Measurements from ENCODE around the gene ALK. TPM values are rescaled to one million over a fixed set of nuclear protein-coding genes. Genes with fewer than 3 reads are reported as not detected.
"Not testable (repeated sequence)": the region's sequence is repeated elsewhere in the genome, so short reads cannot be mapped to it uniquely, and the experiment has no call there.

The ALK gene
- total RNA-seq, 2 experiments from 2014 or later: not detected

DNA sequence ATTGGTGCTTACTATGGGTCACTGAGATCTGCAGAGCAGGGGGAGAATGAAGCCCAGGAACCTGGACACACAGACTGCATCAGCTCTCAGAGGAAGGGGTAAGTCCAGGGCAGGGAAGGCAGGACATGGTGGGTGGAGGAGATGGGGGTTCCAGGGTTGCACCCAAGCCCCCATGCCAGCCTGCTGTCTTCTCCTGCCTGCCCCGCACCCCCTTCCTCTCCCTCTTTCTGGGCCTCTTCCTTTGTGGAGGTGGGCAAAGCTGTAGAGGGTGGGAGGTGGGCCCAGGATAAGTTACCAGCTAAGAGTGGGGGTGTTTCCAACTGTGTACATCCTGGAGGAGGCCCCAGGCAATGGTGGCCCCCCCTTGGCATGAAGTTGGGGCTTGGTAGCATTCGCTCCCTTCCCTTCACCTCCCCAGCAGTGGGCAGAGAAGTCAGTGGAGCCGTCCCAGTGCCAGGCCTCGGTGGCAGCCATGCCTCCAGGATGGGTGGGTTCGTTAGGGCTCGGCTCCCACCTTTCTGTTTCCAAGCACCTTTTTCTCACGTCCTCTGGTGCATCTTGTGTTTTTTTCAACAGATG, 674.0 kb downstream of the ALK start:
- no peaks in the 10 kb centered on the region for H3K4me1 Mint-ChIP-seq
- H3K9me3 Mint-ChIP-seq (ENCODE audit: low read depth): no peaks in the 10 kb centered on the region
- CTCF ChIA-PET: no interaction called here
- H3K27ac Mint-ChIP-seq: no peak overlapping the region
- H3K36me3 Mint-ChIP-seq: no peaks in the 10 kb centered on the region
- H3K27me3 Mint-ChIP-seq: no peaks in the 10 kb centered on the region
- DNase-seq: no peak
- no peak for ATAC-seq
- H3K4me3 Mint-ChIP-seq: no peak overlapping the region

DNA sequence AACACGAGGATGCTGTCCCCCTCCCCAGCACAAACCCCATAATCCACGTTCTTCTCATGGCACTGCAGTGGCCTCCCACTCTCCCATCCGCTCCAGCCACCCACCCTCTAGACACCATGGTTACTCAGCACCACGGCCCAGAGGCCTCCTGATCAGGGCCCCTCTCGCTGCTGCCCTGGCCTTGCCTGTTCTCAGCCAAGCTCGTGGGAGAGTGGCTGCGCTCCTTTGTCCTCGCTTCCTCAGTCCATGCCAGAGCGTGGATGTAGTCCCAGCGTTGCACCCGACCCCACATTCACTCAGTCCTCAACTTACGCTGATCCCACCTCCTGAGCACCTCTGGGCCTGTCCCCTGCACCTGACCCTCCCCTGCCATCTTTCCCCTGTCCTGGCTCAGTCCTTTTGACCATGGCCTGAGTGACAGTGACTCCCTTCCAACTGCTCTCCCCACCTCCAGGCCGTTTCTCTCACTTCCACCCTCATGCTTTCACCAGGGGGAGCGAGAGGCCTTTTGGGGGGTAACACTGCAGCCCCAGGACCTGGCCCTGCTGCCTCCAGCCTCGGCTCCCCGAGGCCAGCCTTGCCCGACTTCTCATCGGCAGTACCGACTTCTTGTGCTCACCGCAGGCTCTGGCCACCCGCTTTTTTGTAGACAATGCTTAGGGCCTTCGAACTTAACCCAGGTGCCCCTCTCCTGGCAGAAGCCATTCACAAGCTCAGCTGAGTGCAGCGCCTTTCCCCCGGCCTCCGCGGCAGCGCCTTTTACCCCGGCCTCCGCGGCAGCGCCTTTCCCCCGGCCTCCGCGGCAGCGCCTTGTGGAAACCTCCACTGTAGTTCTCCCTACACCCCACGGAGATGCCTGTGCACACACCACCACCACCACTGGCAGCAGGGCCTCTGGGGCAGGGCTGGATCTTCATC, 674.7 kb downstream of the ALK start:
- no peaks in the 10 kb centered on the region for H3K36me3 Mint-ChIP-seq
- ATAC-seq (peak; percentile 30), DNase-seq (no peak)
- CTCF ChIA-PET: no interaction called here
- no peaks in the 10 kb centered on the region for H3K4me1 Mint-ChIP-seq
- no peaks in the 10 kb centered on the region for H3K27me3 Mint-ChIP-seq
- no peaks in the 10 kb centered on the region for H3K9me3 Mint-ChIP-seq (ENCODE audit: low read depth)
- no peak overlapping the region for H3K4me3 Mint-ChIP-seq
- no peak overlapping the region for H3K27ac Mint-ChIP-seq

DNA sequence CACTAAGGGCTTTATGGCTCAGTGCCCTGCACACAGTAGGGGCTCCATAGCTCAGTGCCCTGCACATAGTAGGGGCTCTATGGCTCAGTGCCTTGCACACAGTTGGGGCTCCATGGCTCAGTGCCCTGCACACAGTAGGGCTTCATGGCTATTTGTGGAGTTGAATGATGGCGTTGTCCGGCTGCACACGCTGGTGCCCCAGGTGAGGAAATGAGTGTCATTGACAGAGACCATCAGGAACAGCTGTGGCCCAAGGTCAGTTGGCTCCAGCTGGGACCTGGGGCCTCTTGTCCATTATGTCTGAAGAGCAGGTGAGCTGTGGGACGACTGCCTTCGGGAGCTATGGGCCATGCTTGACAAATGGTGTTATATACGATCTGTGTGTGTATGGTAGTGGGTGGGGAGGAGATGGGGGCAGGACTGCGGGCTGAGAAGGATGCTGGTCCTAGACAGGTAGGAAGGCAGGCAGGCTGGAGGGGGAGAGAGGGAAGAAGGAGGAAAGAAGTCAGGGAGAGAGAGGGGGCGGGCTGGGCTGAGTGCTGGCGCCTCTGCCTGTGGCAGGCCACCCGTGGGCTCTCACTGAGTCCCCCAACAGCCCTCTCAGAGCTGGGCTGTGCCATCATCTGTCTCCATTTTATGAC, 675.5 kb downstream of the ALK start:
- no peak overlapping the region for H3K27ac Mint-ChIP-seq
- H3K27me3 Mint-ChIP-seq: no peaks in the 10 kb centered on the region
- no peaks in the 10 kb centered on the region for H3K36me3 Mint-ChIP-seq
- ATAC-seq (peak; percentile 27), DNase-seq (no peak)
- CTCF ChIA-PET: no interaction called here
- H3K4me1 Mint-ChIP-seq: no peaks in the 10 kb centered on the region
- H3K4me3 Mint-ChIP-seq: no peak overlapping the region
- no peaks in the 10 kb centered on the region for H3K9me3 Mint-ChIP-seq (ENCODE audit: low read depth)

DNA sequence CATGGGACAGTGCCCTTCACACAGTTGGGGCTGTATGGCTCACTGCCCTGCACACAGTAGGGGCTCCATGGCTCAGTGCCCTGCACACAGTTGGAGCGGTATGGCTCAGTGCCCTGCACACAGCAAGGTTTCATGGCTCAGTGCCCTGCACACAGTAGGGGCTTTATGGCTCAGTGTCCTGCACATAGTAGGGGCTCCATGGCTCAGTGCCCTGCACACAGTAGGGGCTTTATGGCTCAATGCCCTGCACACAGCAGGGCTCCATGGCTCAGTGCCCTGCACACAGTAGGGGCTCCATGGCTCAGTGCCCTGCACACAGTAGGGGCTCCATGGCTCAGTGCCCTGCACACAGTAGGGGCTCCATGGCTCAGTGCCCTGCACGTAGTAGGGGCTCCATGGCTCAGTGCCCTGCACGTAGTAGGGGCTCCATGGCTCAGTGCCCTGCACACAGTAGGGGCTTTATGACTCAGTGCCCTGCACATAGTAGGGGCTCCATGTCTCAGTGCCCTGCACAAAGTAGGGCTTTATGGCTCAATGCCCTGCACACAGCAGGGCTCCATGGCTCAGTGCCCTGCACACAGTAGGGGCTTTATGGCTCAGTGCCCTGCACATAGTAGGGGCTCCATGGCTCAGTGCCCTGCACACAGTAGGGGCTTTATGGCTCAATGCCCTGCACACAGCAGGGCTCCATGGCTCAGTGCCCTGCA, 676.2 kb downstream of the ALK start:
- ATAC-seq; H3K4me3 Mint-ChIP-seq; DNase-seq; H3K27me3 Mint-ChIP-seq; H3K36me3 Mint-ChIP-seq; H3K9me3 Mint-ChIP-seq (ENCODE audit: low read depth); CTCF ChIA-PET; H3K4me1 Mint-ChIP-seq; H3K27ac Mint-ChIP-seq: not testable (repeated sequence)

DNA sequence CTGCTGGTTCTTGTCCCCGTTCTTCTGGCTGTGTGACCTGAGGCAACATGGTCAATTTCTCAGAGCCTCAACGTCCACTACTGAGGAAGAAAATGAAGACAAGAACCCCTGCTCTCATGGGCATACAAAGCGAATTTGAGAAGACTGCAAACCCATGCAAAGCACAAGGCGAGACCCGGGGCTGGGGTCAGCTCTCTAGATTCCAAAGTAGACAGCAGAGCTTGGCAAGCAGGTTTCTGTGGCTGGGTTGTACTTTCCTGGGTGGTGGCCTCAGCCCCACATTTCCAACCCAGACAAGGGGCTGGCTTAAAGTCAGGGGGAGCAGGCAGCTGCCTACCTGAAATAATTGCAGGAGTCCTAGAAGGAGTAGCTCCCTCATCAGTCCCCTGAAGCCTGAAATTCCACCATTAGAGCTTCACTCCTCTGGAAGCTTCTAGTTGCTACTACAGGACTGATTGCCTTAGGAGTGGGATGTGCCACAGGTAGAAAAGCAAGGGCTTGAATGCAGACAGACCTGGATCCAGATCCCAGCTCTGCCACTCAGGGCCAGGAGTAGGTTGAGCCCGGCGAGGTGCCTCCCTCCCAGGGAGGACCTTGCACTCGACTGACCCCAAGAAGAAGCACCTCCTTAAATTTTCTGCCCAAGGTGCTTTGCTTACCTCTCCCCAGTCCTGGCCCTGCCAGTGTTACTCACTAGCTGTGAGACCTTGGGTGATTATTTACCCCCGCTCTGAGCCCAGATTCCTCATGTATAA, 678.6 kb downstream of the ALK start:
- Mint-ChIP-seq H3K36me3 (no peaks in the 10 kb centered on the region), H3K9me3 (ENCODE audit: low read depth) (no peaks in the 10 kb centered on the region), H3K27me3 (peaks cover under 1% of the 10 kb centered on the region), H3K27ac (no peak overlapping the region), H3K4me3 (no peak overlapping the region), H3K4me1 (no peaks in the 10 kb centered on the region)
- no peak for ATAC-seq
- no peak for DNase-seq
- CTCF ChIA-PET: interaction anchor here (1.1 kb wide), 1 partner anchor 32 kb away, joined by 4 read pairs; no protein-coding TSS in a partner anchor

DNA sequence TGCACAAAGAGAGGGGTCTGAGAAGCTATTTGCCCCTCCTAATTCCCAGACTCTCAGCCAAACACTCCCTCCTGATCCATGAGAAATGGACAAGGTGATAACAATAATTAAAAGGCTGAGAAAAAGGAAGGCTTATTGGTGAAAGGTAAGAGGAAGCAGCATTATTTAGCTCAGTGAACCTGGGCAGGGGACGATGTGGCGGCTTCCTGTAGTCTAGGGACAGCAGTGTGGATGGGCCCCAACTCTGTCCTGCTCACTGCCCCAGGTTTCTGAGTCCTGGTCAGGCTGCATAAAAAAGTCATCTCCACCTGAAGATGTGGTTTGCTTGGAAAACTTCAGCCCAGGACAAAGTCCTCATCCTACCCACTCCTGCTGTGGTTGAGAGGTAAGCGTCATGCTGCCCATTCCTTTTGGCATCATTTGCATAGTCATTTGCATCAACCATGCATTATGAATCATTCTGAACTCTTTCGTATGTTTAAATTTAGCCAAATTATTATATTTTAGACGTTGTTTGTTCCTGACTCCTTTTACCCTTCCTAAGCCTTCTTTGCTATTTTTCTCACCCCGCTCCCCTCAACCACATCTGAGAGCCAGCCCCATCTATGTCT, 679.3 kb downstream of the ALK start:
- Mint-ChIP-seq H3K4me1 (no peaks in the 10 kb centered on the region), H3K4me3 (no peak overlapping the region), H3K27ac (no peak overlapping the region), H3K36me3 (no peaks in the 10 kb centered on the region), H3K27me3 (peaks cover 3% of the 10 kb centered on the region), H3K9me3 (ENCODE audit: low read depth) (no peaks in the 10 kb centered on the region)
- CTCF ChIA-PET: no interaction called here
- no peak for DNase-seq
- ATAC-seq: no peak

DNA sequence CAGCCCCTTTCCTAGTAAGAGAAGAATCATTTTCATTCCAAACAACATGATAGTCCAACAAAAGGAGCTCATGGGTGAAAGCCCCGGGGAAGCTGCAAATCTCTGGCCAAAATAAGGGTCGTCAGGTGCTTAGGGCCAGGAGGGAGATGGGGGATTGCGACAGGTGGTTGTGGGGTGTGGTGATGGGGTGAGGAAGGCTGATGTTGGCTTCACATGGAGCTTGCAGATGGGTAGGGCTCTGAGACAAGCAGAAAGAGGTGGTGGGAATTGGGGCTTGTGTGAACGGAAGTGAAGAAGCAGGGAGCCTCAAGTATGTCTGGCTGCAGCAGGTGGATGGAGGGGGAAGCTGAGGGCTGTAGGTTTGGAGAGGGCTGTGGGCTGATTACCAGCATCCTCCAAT, 680.0 kb downstream of the ALK start:
- CTCF ChIA-PET: no interaction called here
- ATAC-seq: no peak
- H3K27ac Mint-ChIP-seq: no peak overlapping the region
- DNase-seq: no peak
- H3K27me3 Mint-ChIP-seq: peaks cover 6% of the 10 kb centered on the region
- H3K4me3 Mint-ChIP-seq: no peak overlapping the region
- H3K4me1 Mint-ChIP-seq: no peaks in the 10 kb centered on the region
- H3K9me3 Mint-ChIP-seq (ENCODE audit: low read depth): no peaks in the 10 kb centered on the region
- H3K36me3 Mint-ChIP-seq: no peaks in the 10 kb centered on the region

DNA sequence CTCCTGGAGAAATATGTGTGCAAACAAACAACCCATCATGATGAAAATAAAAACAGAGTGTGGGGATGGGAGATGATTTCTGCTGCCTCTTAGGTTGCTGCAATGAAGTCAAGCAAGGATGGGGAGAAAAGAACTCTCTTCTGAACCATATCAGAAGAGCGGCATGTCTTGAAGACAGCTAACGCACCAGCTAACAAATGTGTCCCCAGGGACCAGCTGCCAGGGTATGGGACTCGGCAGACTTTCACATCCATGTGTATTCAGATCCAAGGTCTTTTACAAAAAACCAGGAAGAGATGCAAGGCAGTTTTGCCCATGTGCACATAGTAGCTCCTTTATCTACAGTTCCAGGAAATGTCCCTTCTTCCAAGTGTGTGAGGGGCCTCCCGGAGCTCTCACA, 680.8 kb downstream of the ALK start:
- Mint-ChIP-seq H3K4me3 (no peak overlapping the region), H3K27ac (no peak overlapping the region), H3K9me3 (ENCODE audit: low read depth) (no peaks in the 10 kb centered on the region), H3K36me3 (no peaks in the 10 kb centered on the region), H3K4me1 (no peaks in the 10 kb centered on the region), H3K27me3 (peaks cover 6% of the 10 kb centered on the region)
- CTCF ChIA-PET: no interaction called here
- ATAC-seq (no peak), DNase-seq (no peak)

DNA sequence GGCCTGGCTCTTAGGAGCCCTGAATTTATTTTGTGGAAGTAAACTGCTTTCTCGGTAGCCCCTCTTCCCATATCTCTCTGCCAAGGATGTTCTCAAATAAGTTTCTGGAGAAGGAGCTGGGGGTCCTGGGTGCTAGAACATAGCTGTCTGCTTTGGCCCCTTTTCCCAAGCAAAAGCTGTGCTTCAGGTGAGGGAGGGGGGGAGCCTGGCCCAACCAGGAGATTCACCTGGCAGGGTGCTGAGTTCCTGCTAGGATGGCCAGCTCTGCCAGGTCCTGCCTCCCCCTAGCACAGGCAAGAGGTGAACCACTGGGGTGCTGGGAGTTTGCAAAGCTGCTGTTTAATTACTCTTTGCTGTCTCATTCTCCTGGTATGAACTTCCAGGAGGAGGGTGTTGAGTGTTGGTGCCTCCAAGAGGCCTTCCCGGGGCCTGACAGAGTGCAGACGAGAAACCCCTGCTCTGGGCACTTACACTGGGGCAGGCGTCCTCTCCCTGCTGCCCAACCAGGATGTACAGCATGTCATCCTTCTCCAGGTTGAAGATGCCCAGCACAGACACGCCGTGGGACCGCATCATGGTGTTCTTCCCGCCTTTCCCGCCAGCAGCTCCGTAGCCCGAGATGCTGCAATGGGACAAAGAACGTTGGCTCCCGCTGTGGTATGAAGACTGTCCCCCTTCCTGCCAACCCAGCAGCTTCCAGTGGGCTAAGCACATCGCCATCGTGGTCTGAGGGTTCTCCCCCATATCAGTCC, 682.0 kb downstream of the ALK start:
- no peaks in the 10 kb centered on the region for H3K36me3 Mint-ChIP-seq
- CTCF ChIA-PET: interaction anchor here (0.9 kb wide), 1 partner anchor 69 kb away, joined by 4 read pairs; no protein-coding TSS in a partner anchor
- no peak overlapping the region for H3K27ac Mint-ChIP-seq
- H3K4me1 Mint-ChIP-seq: no peaks in the 10 kb centered on the region
- DNase-seq (no peak), ATAC-seq (no peak)
- H3K27me3 Mint-ChIP-seq: peaks cover 6% of the 10 kb centered on the region
- no peaks in the 10 kb centered on the region for H3K9me3 Mint-ChIP-seq (ENCODE audit: low read depth)
- no peak overlapping the region for H3K4me3 Mint-ChIP-seq

DNA sequence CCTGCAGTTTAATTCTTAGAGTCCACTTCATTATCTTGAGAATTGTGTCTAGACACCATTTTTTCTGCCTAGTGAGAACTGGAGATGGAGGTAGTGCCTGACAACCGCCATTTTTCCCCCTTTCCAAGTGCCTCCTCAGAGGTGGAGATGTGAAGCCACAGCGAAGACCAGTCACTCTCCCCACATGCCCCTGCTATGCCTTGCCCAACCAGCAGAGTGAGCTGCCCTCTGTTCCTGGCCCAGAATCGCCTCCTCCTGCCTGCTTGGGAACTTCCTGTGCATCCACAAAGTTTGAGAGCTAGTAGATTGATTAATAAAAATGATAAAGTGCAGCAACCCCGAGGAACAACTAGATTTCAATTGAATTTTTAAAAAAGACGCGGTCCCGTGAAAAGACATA, 682.9 kb downstream of the ALK start:
- Mint-ChIP-seq H3K9me3 (ENCODE audit: low read depth) (no peaks in the 10 kb centered on the region), H3K27me3 (peaks cover 6% of the 10 kb centered on the region), H3K36me3 (no peaks in the 10 kb centered on the region), H3K4me1 (no peaks in the 10 kb centered on the region), H3K27ac (no peak overlapping the region), H3K4me3 (no peak overlapping the region)
- CTCF ChIA-PET: interaction anchor here (0.9 kb wide), 1 partner anchor 70 kb away, joined by 4 read pairs; no protein-coding TSS in a partner anchor
- DNase-seq (no peak), ATAC-seq (no peak)

DNA sequence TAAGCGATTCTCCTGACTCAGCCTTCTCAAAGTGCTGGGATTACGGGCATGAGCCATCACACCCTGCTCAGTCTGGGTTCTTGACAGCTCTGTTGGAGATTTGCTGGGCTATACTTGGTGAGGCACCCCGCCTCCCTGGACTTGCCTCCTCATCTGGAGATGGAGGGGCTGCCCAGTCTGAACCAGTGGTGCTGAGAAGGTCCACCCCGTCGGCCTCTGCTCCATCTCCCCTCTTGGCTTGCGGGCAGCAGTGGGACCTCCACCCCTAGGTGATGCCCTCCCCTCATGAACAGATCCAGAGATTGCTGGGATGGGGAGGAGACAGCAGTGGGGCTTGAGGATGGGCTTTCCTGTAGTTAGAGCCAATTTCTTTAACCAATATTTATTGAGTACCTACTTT, 685.3 kb downstream of the ALK start:
- CTCF ChIA-PET: no interaction called here
- no peak overlapping the region for H3K4me3 Mint-ChIP-seq

DNA sequence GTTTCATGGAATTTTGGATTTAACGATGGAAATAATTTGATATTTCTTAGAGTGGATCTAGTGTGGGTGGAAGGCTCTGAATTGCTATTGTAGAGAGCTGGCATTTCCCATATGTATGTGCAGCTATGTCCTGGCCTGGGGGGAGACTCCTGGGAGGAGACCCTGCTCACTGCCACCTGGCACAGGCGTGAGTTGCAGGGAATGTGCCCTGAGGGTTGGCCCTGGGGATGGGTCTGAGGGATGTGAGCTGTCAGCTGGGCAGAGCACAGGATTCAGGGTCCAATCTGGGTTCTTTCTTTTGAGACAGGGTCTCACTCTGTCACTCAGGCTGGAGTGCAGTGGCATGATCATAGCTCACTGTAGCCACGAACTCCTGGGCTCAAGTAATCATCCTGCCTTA, 686.0 kb downstream of the ALK start:
- CTCF ChIA-PET: no interaction called here
- Mint-ChIP-seq H3K36me3 (no peaks in the 10 kb centered on the region), H3K27ac (no peak overlapping the region), H3K4me1 (no peaks in the 10 kb centered on the region), H3K27me3 (peaks cover 6% of the 10 kb centered on the region), H3K9me3 (ENCODE audit: low read depth) (no peaks in the 10 kb centered on the region), H3K4me3 (no peak overlapping the region)
- ATAC-seq: no peak
- DNase-seq: no peak

More for the DNA sequence above, 685.3 kb downstream of the ALK start:
- peaks cover 6% of the 10 kb centered on the region for H3K27me3 Mint-ChIP-seq
- ATAC-seq (no peak), DNase-seq (no peak)
- H3K9me3 Mint-ChIP-seq (ENCODE audit: low read depth): no peaks in the 10 kb centered on the region
- H3K4me1 Mint-ChIP-seq: no peaks in the 10 kb centered on the region
- no peaks in the 10 kb centered on the region for H3K36me3 Mint-ChIP-seq
- no peak overlapping the region for H3K27ac Mint-ChIP-seq

Data from activated CD8-positive, alpha-beta memory T cell treated with anti-CD3 and anti-CD28 coated beads, Interleukin-2, amount 10 ng/mL, durations not matched to agents 7 days and 5 days (primary cell).